ENCODE results near the gene NOTO. TPM values are rescaled to one million over a fixed set of nuclear protein-coding genes. Genes with fewer than 3 reads are reported as not detected.
"Not testable (repeated sequence)": the region's sequence is repeated elsewhere in the genome, so short reads cannot be mapped to it uniquely, and the experiment has no call there.

Gene NOTO
- total and polyA plus RNA-seq, 11 donors = not detected

GRCh38 chr2:73163483-73164367 lies 38.6 kb upstream of the NOTO start:
- ATAC-seq (peak; percentile 42 to 94 (median 80)), DNase-seq (peak; percentile 44 to 74 (median 52))
- Histone ChIP-seq H3K27me3 (peaks cover 0 to 7% (median 0%) of the 10 kb centered on the region in 9 donors), H3K4me3 (no peak overlapping the region), H3K27ac (no peak overlapping the region), H3K36me3 (no peaks in the 10 kb centered on the region), H3K9me3 (no peaks in the 10 kb centered on the region), H3K4me1 (no peaks in the 10 kb centered on the region)
- 58 to 63% (median 61%) methylated on average over 9 to 10 of the region's 10 CpGs for WGBS, 4 donors
- intact Hi-C loops (cut with DNase I) = loop anchor here in 8 of 10 donors (1.0 to 5.0 kb wide), 5 partner anchors 170 to 271 kb away; no protein-coding TSS in a partner anchor
- TF ChIP-seq CTCF (IDR thresholded peaks at IDR 0.05) (peak; percentile 74 to 90 (median 84)), POLR2A (IDR thresholded peaks at IDR 0.05) (no peak)

- DNase-seq; H3K4me1 ChIP-seq; H3K9me3 ChIP-seq; H3K27ac ChIP-seq; intact Hi-C loops (cut with DNase I); H3K36me3 ChIP-seq; H3K27me3 ChIP-seq; H3K4me3 ChIP-seq; ATAC-seq: not testable (repeated sequence)
- 60 to 63% (median 62%) methylated on average over 6 to 11 of the region's 11 CpGs for WGBS, 4 donors
These were observed 36.4 kb upstream of the NOTO start for GRCh38 chr2:73165978-73166377.

DNA sequence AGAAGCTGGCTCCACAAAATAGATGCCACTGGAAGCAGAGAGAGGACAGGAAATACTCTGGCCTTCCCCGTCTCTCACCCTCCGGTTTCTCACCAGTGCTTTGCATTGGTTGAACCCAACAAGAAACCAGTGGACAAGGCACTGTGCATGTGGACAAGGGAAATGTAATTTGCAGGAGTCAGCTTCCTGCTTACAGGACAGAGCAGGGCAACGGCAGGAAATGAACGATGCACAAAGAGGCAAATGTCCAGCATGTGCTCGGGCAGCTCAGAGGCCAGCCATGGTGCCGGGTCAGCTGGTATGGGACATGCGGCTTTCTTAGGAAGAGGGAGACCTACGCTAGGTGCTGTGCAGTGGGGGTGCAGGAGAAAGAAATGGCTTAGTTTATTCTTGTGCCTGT lies 35.6 kb upstream of the NOTO start:
- H3K4me1 ChIP-seq; H3K36me3 ChIP-seq; H3K9me3 ChIP-seq; H3K4me3 ChIP-seq; H3K27me3 ChIP-seq; H3K27ac ChIP-seq; DNase-seq; intact Hi-C loops (cut with DNase I): not testable (repeated sequence)
- ATAC-seq = peak in 1 of 4 donors; percentile 25
- WGBS, 4 donors = 62 to 91% (median 65%) methylated on average over 3 to 4 of the region's 8 CpGs

DNA sequence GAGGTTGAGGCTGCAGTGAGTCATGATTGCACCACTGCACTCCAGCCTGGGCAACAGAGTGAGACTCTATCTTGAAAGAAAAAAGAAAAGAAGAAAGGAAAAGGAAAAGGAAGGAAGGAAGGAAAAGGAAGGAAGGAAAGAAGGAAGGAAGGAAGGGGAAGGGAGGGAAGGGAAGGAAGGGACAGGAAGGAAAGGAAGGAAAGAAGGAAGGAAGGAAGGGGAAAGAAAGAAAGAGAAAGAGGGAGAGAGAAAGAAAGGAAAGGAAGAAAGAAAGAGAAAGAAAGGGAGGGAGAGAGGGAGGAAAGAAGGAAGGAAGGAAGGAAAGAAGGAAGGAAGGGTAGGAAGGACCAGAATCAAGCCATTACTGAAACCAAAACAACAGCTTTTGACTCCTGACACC lies 34.0 kb upstream of the NOTO start:
- H3K27me3 ChIP-seq; ATAC-seq; H3K36me3 ChIP-seq; H3K27ac ChIP-seq; H3K4me1 ChIP-seq; intact Hi-C loops (cut with DNase I); H3K4me3 ChIP-seq; H3K9me3 ChIP-seq; DNase-seq: not testable (repeated sequence)

DNA sequence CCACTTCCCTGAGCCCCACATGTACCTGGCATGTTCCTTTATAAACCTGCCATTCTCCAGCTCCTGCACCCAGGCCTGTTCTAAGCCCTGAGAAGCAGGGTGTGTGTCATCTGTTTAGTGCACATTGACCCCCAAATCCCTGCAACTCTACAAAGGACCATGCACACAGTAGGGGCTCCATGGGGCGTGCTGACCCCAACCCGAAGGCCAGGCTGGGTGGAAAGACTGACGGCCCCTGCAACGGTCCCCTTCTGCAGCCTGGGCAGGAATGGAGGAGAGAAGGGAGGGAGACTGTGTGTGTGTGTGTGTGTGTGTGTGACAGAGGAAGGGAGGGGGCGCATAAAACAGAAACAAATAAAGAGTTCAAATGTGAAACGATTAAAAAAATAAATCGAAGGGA lies 32.0 kb upstream of the NOTO start:
- intact Hi-C loops (cut with DNase I) = loop anchor here in 1 of 10 donors (10.0 kb wide), 1 partner anchor 396 kb away; no protein-coding TSS in a partner anchor
- H3K4me3 ChIP-seq, H3K27ac ChIP-seq, ATAC-seq, H3K4me1 ChIP-seq, H3K36me3 ChIP-seq, H3K9me3 ChIP-seq, DNase-seq: not testable (repeated sequence)
- WGBS, 4 donors = 72 to 85% (median 80%) methylated on average over 5 to 7 of the region's 7 CpGs
- peaks cover 0 to 10% (median 0%) of the 10 kb centered on the region in 9 donors for H3K27me3 ChIP-seq

DNA sequence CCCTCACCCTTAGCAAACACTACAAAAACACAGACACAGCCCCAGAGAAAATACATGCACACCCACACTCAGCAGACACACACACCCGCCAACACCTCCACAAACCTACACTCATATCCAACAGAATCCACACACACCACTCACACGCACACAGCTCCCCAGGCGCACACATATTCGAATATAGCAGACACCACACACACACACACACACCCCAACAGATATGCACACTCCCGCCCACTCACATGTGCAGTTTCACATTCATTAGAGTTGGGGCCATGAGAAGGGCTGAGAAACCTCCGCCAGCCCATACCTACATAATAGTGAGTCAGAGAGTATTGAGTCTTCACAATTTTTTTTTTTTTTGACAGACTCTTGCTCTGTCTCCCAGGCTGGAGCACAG lies 29.4 kb upstream of the NOTO start:
- TF ChIP-seq POLR2A (IDR thresholded peaks at IDR 0.05) = no peak
- no peak for TF ChIP-seq CTCF (IDR thresholded peaks at IDR 0.05)
- H3K9me3 ChIP-seq = no peaks in the 10 kb centered on the region

More for the DNA sequence above, 29.4 kb upstream of the NOTO start:
- H3K4me1 ChIP-seq = peaks cover 0 to 30% (median 22%) of the 10 kb centered on the region in 12 donors
- intact Hi-C loops (cut with DNase I) = loop anchor here in 1 of 10 donors (10.0 kb wide), 1 partner anchor 398 kb away; no protein-coding TSS in a partner anchor
- no peak for DNase-seq
- peaks cover 0 to 26% (median 0%) of the 10 kb centered on the region in 9 donors for H3K27me3 ChIP-seq
- ATAC-seq = no peak
- H3K27ac ChIP-seq = no peak overlapping the region
- 88 to 94% (median 90%) methylated on average over 6 of the region's 6 CpGs for WGBS, 4 donors
- H3K4me3 ChIP-seq = no peak overlapping the region
- no peaks in the 10 kb centered on the region for H3K36me3 ChIP-seq

All from heart left ventricle (tissue), 16 donors.